ENCODE data around the gene DGKZ.
A peak's percentile ranks its signal among the peaks of the same experiment; 100 is the strongest.

DGKZ gene

GRCh38 chr11:46341454-46341853 lies 5.8 kb upstream of the DGKZ start:
- Histone ChIP-seq H3K27me3 (ENCODE audit: control insufficient read depth, insufficient read depth, low read length) (no peaks in the 10 kb centered on the region), H3K4me1 (peaks cover 13% of the 10 kb centered on the region), H3K4me2 (ENCODE audit: low read length) (no peak overlapping the region), H3K9ac (no peak overlapping the region), H3K27ac (no peak overlapping the region), H3K36me3 (ENCODE audit: control insufficient read depth, insufficient read depth, low read length) (no peaks in the 10 kb centered on the region), H3K9me3 (ENCODE audit: control insufficient read depth, low read length) (no peaks in the 10 kb centered on the region), H2AFZ (no peak overlapping the region), H3K79me2 (no peaks in the 10 kb centered on the region), H3K4me3 (ENCODE audit: low read depth, low read length) (no peak overlapping the region)
- TF ChIP-seq CTCF (IDR thresholded peaks at IDR 0.05) = no peak

- H3K9me3 ChIP-seq (ENCODE audit: control insufficient read depth, low read length) = no peaks in the 10 kb centered on the region
- peaks cover 2% of the 10 kb centered on the region for H3K79me2 ChIP-seq
- no peak overlapping the region for H3K4me2 ChIP-seq (ENCODE audit: low read length)
- H3K9ac ChIP-seq = no peak overlapping the region
- no peak overlapping the region for H2AFZ ChIP-seq
- peaks cover 13% of the 10 kb centered on the region for H3K4me1 ChIP-seq
- H3K4me3 ChIP-seq (ENCODE audit: low read depth, low read length) = no peak overlapping the region
- TF ChIP-seq CTCF (IDR thresholded peaks at IDR 0.05) = no peak
- H3K27ac ChIP-seq = no peak overlapping the region
- no peaks in the 10 kb centered on the region for H3K27me3 ChIP-seq (ENCODE audit: control insufficient read depth, insufficient read depth, low read length)
- H3K36me3 ChIP-seq (ENCODE audit: control insufficient read depth, insufficient read depth, low read length) = no peaks in the 10 kb centered on the region
These were observed 5.0 kb upstream of the DGKZ start for GRCh38 chr11:46342239-46342638.

GRCh38 chr11:46343520-46343919 lies 3.7 kb upstream of the DGKZ start:
- no peaks in the 10 kb centered on the region for H3K27me3 ChIP-seq (ENCODE audit: control insufficient read depth, insufficient read depth, low read length)
- no peak overlapping the region for H3K4me3 ChIP-seq (ENCODE audit: low read depth, low read length)
- peaks cover 12% of the 10 kb centered on the region for H3K4me1 ChIP-seq
- no peak for TF ChIP-seq CTCF (IDR thresholded peaks at IDR 0.05)
- no peak overlapping the region for H3K27ac ChIP-seq
- no peak overlapping the region for H2AFZ ChIP-seq
- H3K36me3 ChIP-seq (ENCODE audit: control insufficient read depth, insufficient read depth, low read length) = no peaks in the 10 kb centered on the region
- no peak overlapping the region for H3K4me2 ChIP-seq (ENCODE audit: low read length)
- no peaks in the 10 kb centered on the region for H3K9me3 ChIP-seq (ENCODE audit: control insufficient read depth, low read length)
- no peak overlapping the region for H3K9ac ChIP-seq
- peaks cover 8% of the 10 kb centered on the region for H3K79me2 ChIP-seq

GRCh38 chr11:46345131-46345597 lies 2.1 kb upstream of the DGKZ start:
- Histone ChIP-seq H3K79me2 (peaks cover 11% of the 10 kb centered on the region), H3K9ac (no peak overlapping the region), H3K4me1 (no peaks in the 10 kb centered on the region), H3K36me3 (ENCODE audit: control insufficient read depth, insufficient read depth, low read length) (no peaks in the 10 kb centered on the region), H3K27ac (no peak overlapping the region), H3K4me2 (ENCODE audit: low read length) (peak overlapping the region; percentile 38), H2AFZ (no peak overlapping the region), H3K9me3 (ENCODE audit: control insufficient read depth, low read length) (no peaks in the 10 kb centered on the region), H3K27me3 (ENCODE audit: control insufficient read depth, insufficient read depth, low read length) (no peaks in the 10 kb centered on the region), H3K4me3 (ENCODE audit: low read depth, low read length) (peak overlapping the region; percentile 42)
- TF ChIP-seq CTCF (IDR thresholded peaks at IDR 0.05) = no peak

- peak overlapping the region; percentile 38 for H3K4me2 ChIP-seq (ENCODE audit: low read length)
- peaks cover 12% of the 10 kb centered on the region for H3K79me2 ChIP-seq
- no peaks in the 10 kb centered on the region for H3K4me1 ChIP-seq
- TF ChIP-seq CTCF (IDR thresholded peaks at IDR 0.05) = no peak
- H3K4me3 ChIP-seq (ENCODE audit: low read depth, low read length) = peak overlapping the region; percentile 42
- H2AFZ ChIP-seq = no peak overlapping the region
- H3K9me3 ChIP-seq (ENCODE audit: control insufficient read depth, low read length) = no peaks in the 10 kb centered on the region
- no peaks in the 10 kb centered on the region for H3K27me3 ChIP-seq (ENCODE audit: control insufficient read depth, insufficient read depth, low read length)
- no peak overlapping the region for H3K27ac ChIP-seq
- H3K36me3 ChIP-seq (ENCODE audit: control insufficient read depth, insufficient read depth, low read length) = no peaks in the 10 kb centered on the region
- no peak overlapping the region for H3K9ac ChIP-seq
These were observed 1.3 kb upstream of the DGKZ start for GRCh38 chr11:46345881-46346484.

Data from parathyroid adenoma (tissue), 2 donors.